Activated CD8-positive, alpha-beta T cell treated with anti-CD3 and anti-CD28 coated beads for 36 hours (primary cell): ENCODE data around the gene HEXA. TPM values are rescaled to one million over a fixed set of nuclear protein-coding genes. Genes with fewer than 3 reads are reported as not detected.
A peak's percentile ranks its signal among the peaks of the same experiment; 100 is the strongest.

Experiments used
- ATAC-seq: fragments of 200-7000 bp; cut with Tn5 transposase; one replicate; pipeline ENCODE4 v1.10.0; 2021; ENCODE audit warnings: mild to moderate bottlenecking, moderate library complexity
- CTCF ChIA-PET: fragments of 350-600 bp; sonication (Branson Sonifier 250); formaldehyde crosslinking; loops from one replicate; lab custom pipeline; 2021; ENCODE audit warnings: antibody characterized with exemption; lab: Charles Lee
- POLR2A ChIA-PET: fragments of 350-600 bp; sonication (Branson Sonifier 250); formaldehyde crosslinking; loops from one replicate; lab custom pipeline; 2021; ENCODE audit warnings: antibody characterized with exemption; lab: Charles Lee
- DNase-seq: peaks from one replicate; pipeline ENCODE4 v3.0.0-alpha.2; 2020
- H3K27ac Mint-ChIP-seq: one replicate; pipeline ENCODE4 v1.8.0; 2021; ENCODE audit warnings: mild to moderate bottlenecking, mixed read lengths
- H3K27me3 Mint-ChIP-seq: one replicate; pipeline ENCODE4 v1.8.0; 2021; ENCODE audit warnings: mixed read lengths
- H3K36me3 Mint-ChIP-seq: one replicate; pipeline ENCODE4 v1.8.0; 2021; ENCODE audit warnings: low read depth, mixed read lengths
- H3K4me1 Mint-ChIP-seq: one replicate; pipeline ENCODE4 v1.8.0; 2021; ENCODE audit warnings: low read depth, mixed read lengths
- H3K4me3 Mint-ChIP-seq: one replicate; pipeline ENCODE4 v1.8.0; 2021; ENCODE audit warnings: mild to moderate bottlenecking, moderate library complexity, mixed read lengths
- H3K9me3 Mint-ChIP-seq: one replicate; pipeline ENCODE4 v1.8.0; 2021; ENCODE audit warnings: mixed read lengths
- CTCF ChIP-seq: fragments of 200-600 bp; IDR thresholded peaks from one replicate; pipeline ENCODE4 v1.8.0; 2022; ENCODE audit warnings: antibody characterized with exemption, mild to moderate bottlenecking
- intact Hi-C: fragments of 100-400 bp; cut with micrococcal nuclease; formaldehyde crosslinking; loops from one replicate; pipeline ENCODE4 v1.10.0; 2022
- total RNA-seq, 2 experiments: library from RNA; stranded (reverse); gene quantifications; one replicate each; pipeline ENCODE4 v1.2.3, GENCODE V29; 2021

Gene HEXA
- total RNA-seq, 2 experiments from 2014 or later, result 55.8 to 66.8 TPM

GRCh38 chr15:72323752-72324151 is 52.1 kb downstream of the HEXA start:
- Mint-ChIP-seq H3K4me1 (peaks cover 8% of the 10 kb centered on the region), H3K9me3 (peaks cover 9% of the 10 kb centered on the region), H3K27me3 (peaks cover 8% of the 10 kb centered on the region), H3K27ac (no peak overlapping the region), H3K36me3 (peaks cover 24% of the 10 kb centered on the region), H3K4me3 (no peak overlapping the region)
- CTCF ChIA-PET, result interaction anchor here (1.7 kb wide), 1 partner anchor 10 kb away, joined by 12 read pairs; no protein-coding TSS in a partner anchor
- DNase-seq (no peak), ATAC-seq (no peak)
- TF ChIP-seq CTCF, result no peak
- intact Hi-C loops, result no loop called here
- POLR2A ChIA-PET, result interaction anchor here (1.2 kb wide), 1 partner anchor 11 kb away, joined by 3 read pairs; no protein-coding TSS in a partner anchor

- no peak for TF ChIP-seq CTCF
- Mint-ChIP-seq H3K36me3 (peaks cover 12% of the 10 kb centered on the region), H3K9me3 (peaks cover 9% of the 10 kb centered on the region), H3K27me3 (peaks cover 11% of the 10 kb centered on the region), H3K27ac (peak within 1 kb of the TSS; percentile 10), H3K4me3 (peak within 1 kb of the TSS; percentile 73), H3K4me1 (peaks cover 11% of the 10 kb centered on the region)
- CTCF ChIA-PET, result interaction anchor here (1.0 to 1.8 kb wide), 2 partner anchors 7 to 164 kb away, joined by 4 to 5 read pairs; no protein-coding TSS in a partner anchor
- ATAC-seq (peak; percentile 81), DNase-seq (peak; percentile 82)
- intact Hi-C loops, result no loop called here
- POLR2A ChIA-PET, result interaction anchor here (0.6 to 1.0 kb wide), 4 partner anchors 16 to 379 kb away, joined by 3 to 5 read pairs (median 4); no protein-coding TSS in a partner anchor
These were observed 55.7 kb downstream of the HEXA start, which contains the start of gene CELF6 for GRCh38 chr15:72319985-72320671. Gene CELF6, minus strand, starts transcription at chr15:72320157. Its CDS starts 283 bp downstream, at chr15:72319874.

GRCh38 chr15:72319360-72319984 is 56.3 kb downstream of the HEXA start:
- peaks cover 8% of the 10 kb centered on the region for H3K36me3 Mint-ChIP-seq
- DNase-seq (peak; percentile 47), ATAC-seq (peak; percentile 68)
- peak overlapping the region; percentile 59 for H3K4me3 Mint-ChIP-seq
- intact Hi-C loops, result no loop called here
- peaks cover 11% of the 10 kb centered on the region for H3K27me3 Mint-ChIP-seq
- POLR2A ChIA-PET, result interaction anchor here (0.6 to 1.0 kb wide), 4 partner anchors 24 to 379 kb away, joined by 3 to 5 read pairs (median 4); partner anchors contain the start of gene HEXA
- no peak for TF ChIP-seq CTCF
- CTCF ChIA-PET, result interaction anchor here (1.8 kb wide), 1 partner anchor 164 kb away, joined by 4 read pairs; no protein-coding TSS in a partner anchor
- H3K27ac Mint-ChIP-seq, result peak overlapping the region; percentile 10
- H3K4me1 Mint-ChIP-seq, result peaks cover 11% of the 10 kb centered on the region
- peaks cover 7% of the 10 kb centered on the region for H3K9me3 Mint-ChIP-seq

- H3K27me3 Mint-ChIP-seq, result peaks cover 11% of the 10 kb centered on the region
- peaks cover 4% of the 10 kb centered on the region for H3K36me3 Mint-ChIP-seq
- peak overlapping the region; percentile 59 for H3K4me3 Mint-ChIP-seq
- peaks cover 11% of the 10 kb centered on the region for H3K4me1 Mint-ChIP-seq
- no peak for TF ChIP-seq CTCF
- intact Hi-C loops, result no loop called here
- no peak for ATAC-seq
- POLR2A ChIA-PET, result interaction anchor here (1.0 kb wide), 2 partner anchors 57 to 81 kb away, joined by 3 read pairs; partner anchors contain the start of gene HEXA
- peaks cover 2% of the 10 kb centered on the region for H3K9me3 Mint-ChIP-seq
- CTCF ChIA-PET, result no interaction called here
- H3K27ac Mint-ChIP-seq, result no peak overlapping the region
- DNase-seq, result no peak
These were observed 57.3 kb downstream of the HEXA start for GRCh38 chr15:72318408-72318942.
